Measurements from ENCODE around the gene PSD4.

Gene PSD4

DNA sequence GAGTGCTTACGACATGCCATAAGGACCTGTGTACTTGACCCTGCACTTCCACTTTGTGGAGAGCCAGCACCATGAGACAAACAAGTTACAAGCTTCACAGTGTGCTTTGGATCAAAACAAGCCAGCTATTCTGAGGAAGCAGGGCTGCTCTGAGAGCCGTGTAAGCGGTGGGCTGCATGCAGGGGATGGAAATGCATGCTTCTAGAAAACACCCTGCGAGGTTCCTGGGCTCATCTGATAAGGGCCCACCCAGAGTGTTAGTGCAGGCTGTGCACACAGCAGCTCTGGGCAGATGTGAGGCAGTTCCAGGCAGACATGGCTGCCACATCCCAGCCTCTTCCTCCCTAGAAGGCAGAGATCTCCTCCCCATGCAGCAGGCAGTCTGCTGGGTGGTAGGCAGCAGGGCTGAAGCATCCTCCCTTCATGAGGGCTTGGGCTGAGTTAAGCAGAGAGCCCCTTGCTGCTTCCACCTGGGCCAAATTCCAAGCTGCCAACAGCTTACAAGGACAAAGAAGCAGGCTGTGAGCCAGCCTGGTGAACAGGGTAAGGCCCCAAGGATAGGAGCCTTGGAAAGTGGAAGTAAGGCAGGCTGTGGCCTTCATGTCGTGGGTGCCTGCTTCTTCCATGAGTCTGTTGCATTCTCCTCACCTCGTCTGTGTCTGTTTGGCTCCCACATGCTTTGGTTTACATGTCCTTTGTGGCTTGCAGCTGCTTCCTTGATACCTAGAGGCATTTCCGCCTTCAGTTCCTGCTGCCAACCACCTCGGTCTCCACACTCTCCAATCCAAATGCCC, 7.7 kb downstream of the PSD4 start:
- TF ChIP-seq, protein P1, sequence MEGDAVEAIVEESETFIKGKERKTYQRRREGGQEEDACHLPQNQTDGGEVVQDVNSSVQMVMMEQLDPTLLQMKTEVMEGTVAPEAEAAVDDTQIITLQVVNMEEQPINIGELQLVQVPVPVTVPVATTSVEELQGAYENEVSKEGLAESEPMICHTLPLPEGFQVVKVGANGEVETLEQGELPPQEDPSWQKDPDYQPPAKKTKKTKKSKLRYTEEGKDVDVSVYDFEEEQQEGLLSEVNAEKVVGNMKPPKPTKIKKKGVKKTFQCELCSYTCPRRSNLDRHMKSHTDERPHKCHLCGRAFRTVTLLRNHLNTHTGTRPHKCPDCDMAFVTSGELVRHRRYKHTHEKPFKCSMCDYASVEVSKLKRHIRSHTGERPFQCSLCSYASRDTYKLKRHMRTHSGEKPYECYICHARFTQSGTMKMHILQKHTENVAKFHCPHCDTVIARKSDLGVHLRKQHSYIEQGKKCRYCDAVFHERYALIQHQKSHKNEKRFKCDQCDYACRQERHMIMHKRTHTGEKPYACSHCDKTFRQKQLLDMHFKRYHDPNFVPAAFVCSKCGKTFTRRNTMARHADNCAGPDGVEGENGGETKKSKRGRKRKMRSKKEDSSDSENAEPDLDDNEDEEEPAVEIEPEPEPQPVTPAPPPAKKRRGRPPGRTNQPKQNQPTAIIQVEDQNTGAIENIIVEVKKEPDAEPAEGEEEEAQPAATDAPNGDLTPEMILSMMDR (IDR thresholded peaks at IDR 0.05), result no peak

DNA sequence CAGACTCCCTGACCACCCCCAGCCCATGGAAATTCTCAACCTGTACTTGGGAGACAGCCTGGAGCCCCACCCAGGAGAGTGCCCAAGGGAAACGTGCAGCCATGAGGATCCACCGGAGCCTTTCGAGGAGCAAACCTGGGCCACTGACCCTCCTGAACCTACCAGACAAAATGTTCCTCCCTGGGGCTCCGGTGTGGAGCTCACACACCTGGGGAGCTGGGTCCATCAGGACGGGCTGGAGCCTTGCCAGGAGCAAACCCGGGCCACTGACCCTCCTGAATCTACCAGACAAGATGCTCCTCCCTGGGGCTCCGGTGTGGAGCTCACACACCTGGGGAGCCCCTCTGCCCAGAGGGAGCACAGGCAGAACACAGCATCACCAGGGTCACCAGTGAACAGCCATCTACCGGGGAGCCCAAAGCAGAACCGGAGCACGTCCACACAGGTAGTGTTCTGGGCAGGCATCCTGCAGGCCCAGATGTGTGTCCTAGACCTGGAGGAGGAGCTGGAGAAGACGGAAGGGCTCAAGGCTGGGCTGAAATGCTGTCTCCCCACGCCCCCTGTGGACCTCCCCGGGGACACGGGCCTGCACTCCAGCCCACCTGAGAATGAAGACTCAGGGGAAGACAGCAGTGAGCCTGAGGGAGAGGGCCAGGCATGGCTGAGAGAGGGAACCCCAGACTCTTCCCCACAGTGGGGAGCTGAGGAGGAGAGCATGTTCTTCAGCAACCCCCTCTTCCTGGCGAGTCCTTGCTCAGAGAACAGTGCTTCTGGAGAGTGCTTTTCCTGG, 8.9 kb downstream of the PSD4 start:
- TF ChIP-seq, protein P1 (IDR thresholded peaks at IDR 0.05), result no peak

DNA sequence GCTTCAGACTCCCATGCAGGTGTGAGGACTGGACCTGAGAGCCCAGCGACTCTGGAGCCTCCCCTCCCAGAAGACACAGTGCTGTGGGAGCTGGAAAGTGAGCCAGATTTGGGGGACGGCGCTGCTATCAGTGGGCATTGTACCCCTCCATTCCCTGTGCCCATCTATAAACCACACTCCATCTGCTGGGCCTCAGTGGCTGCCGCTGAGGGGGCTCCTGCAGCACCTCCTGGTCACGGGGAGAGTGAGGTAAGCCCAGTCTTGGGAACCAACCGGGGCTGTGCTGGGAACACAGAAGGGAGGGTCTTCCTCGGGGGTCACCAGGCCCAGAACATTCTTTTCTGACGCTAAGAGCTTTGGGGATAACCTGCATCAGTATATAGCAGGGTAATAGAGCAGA, 9.5 kb downstream of the PSD4 start:
- TF ChIP-seq, protein P1 (IDR thresholded peaks at IDR 0.05), result no peak

DNA sequence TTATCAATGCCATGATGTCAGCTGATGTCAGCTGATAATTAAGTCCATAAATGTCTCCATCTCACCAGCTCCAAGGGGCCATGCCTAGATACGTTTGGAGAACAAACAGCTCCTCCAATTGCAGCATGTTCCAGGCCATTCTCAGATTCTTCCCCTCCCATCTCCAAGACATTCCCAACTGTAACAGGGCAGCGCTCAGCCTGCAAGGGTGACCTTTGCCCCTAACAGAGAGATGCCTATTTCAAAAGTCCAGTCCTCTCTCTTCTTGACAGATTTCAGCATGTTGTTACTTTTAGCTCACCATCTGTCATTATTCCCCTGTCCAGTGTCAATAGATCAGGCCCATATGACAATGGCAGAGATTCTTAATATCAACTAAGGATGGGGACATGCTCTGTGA, 9.9 kb downstream of the PSD4 start:
- TF ChIP-seq, protein P1 (IDR thresholded peaks at IDR 0.05), result no peak

DNA sequence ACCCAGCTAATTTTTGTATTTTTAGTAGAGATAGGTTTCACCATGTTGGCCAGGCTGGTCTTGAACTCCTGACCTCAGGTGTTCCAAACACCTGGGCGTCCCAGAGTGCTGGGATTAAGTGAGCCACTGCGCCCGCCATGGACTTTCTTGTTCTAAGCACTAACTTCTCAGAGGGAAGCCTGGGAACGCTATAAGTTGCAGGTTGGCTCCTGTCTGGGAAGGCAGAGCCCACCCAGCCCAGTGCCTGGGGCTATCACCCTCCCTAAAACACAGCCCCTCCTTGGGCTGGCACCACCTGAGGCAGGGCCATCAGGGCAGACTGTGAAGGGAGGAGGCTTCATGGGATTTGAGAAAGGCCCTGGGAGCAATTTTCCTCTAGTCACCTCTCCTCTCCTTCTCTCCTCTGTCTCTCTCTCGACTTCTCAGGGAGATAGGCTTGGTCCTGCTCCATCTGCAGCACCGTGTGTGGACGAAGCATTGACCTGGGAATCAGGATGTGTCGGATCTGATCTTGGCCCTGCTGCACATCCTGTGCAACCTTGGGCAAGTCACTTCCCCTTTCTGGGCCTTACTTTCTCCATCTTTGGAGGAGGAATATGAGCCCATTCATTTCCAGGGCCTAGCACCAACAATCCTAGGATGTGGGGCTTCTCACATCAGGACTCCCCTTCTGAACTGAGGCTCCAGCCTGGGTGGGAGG, 10.9 kb downstream of the PSD4 start:
- TF ChIP-seq, protein P1 (IDR thresholded peaks at IDR 0.05), result no peak

DNA sequence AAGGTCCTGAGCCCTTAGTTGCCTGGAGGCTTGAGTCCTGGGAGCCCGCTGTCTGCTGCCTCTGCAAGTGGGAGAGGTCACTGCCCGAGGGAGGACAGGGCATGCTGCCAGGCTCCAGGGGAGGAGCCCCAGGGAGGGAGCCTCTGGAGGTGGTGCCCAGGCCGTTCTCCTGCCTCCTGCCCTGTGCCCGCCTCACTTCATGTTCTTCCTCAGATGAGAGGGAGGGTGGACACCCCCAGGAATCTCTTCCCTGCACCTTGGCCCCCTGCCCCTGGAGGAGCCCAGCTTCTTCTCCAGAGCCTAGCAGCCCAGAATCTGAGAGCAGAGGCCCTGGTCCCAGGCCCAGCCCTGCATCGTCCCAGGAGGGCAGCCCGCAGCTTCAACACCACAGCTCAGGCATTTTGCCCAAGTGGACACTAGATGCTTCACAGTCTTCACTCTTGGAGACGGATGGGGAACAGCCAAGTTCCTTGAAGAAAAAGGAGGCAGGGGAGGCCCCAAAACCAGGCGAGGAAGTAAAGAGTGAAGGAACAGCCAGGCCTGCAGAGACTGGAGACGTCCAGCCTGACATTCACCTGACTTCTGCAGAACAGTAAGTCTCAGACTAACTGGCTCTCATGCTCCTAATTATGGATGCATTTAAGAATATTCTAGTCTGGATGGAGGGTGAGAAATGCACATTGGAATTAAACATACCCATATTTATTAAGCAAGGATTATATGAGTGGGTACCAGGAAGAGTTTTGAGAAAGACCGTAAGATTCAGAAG, 12.1 kb downstream of the PSD4 start:
- TF ChIP-seq, protein P1 (IDR thresholded peaks at IDR 0.05), result no peak

DNA sequence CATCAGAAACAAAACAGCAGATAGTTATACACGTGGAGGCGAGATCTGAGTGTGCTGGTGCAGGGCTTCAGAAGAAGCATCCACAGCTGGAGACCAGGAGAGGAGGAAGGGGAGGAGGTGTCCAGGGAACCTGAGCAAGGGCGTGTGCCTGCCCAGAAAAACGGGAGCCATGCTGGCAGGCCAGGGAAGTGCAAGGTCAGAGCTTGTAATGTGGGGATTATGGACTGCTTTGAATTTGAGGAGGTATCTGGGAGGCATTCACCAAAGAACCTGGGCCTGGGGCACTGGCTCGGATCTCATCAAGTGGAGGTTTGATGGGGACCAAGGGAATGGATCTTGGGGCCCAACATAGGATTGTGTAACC, 12.6 kb downstream of the PSD4 start:
- TF ChIP-seq, protein P1 (IDR thresholded peaks at IDR 0.05), result no peak

Data from LNCAP (cell line).